GM12891 (cell line): Measurements from ENCODE around the gene CAMTA1.

Source experiments
- DNase-seq: peaks from one replicate; pipeline ENCODE4 v3.0.0; 2011; ENCODE audit warnings: low spot score; ENCODE audit not compliant: insufficient read length
- FAIRE-seq: peaks from 2 replicates; lab custom pipeline; 2011; peaks lifted over from hg19 to GRCh38; lab: Jason Lieb, UNC
- PAX5 ChIP-seq: IDR thresholded peaks from 2 replicates; pipeline ENCODE4 v1.6.1; 2011; ENCODE audit warnings: low read length, moderate library complexity, mild to moderate bottlenecking; ENCODE audit not compliant: insufficient read depth, severe bottlenecking
- POLR2A ChIP-seq: IDR thresholded peaks from 2 replicates; pipeline ENCODE4 v1.6.1; 2011; ENCODE audit warnings: low read depth, low read length, control low read depth
- POLR2AphosphoS5 ChIP-seq: IDR thresholded peaks from 2 replicates; pipeline ENCODE4 v1.6.1; 2011; ENCODE audit warnings: low read depth, low read length, control low read depth
- POU2F2 ChIP-seq: IDR thresholded peaks from 2 replicates; pipeline ENCODE4 v1.6.1; 2011; ENCODE audit warnings: low read depth, mild to moderate bottlenecking, control low read depth, low read length, moderate library complexity
- SPI1 ChIP-seq: IDR thresholded peaks from 2 replicates; pipeline ENCODE4 v1.6.1; 2011; ENCODE audit warnings: low read depth, low read length, control low read depth
- TAF1 ChIP-seq: IDR thresholded peaks from 2 replicates; pipeline ENCODE4 v1.6.1; 2011; ENCODE audit warnings: low read depth, low read length, control low read depth

The CAMTA1 gene

GRCh38 chr1:7300893-7301663 lies 515.8 kb downstream of the CAMTA1 start:
- DNase-seq, result no peak
- TF ChIP-seq PAX5 (no peak), TAF1 (no peak), SPI1 (no peak), POLR2AphosphoS5 (no peak), POU2F2 (no peak), POLR2A (no peak)
- no peak for FAIRE-seq

- no peak for DNase-seq
- no peak for FAIRE-seq
- TF ChIP-seq SPI1 (no peak), PAX5 (no peak), POLR2A (no peak), POU2F2 (no peak), TAF1 (no peak), POLR2AphosphoS5 (no peak)
These were observed 516.4 kb downstream of the CAMTA1 start for GRCh38 chr1:7301664-7301981.

GRCh38 chr1:7302126-7302525 lies 516.9 kb downstream of the CAMTA1 start:
- DNase-seq (no peak), FAIRE-seq (no peak)
- TF ChIP-seq POU2F2, result no peak
- no peak for TF ChIP-seq TAF1
- no peak for TF ChIP-seq POLR2A
- TF ChIP-seq PAX5, result no peak
- TF ChIP-seq POLR2AphosphoS5, result no peak
- TF ChIP-seq SPI1, result no peak

GRCh38 chr1:7302873-7303272 lies 517.6 kb downstream of the CAMTA1 start:
- no peak for FAIRE-seq
- no peak for DNase-seq
- TF ChIP-seq POU2F2 (no peak), POLR2A (no peak), SPI1 (no peak), POLR2AphosphoS5 (no peak), PAX5 (no peak), TAF1 (no peak)

GRCh38 chr1:7303554-7304317 lies 518.5 kb downstream of the CAMTA1 start:
- no peak for DNase-seq
- FAIRE-seq, result no peak
- no peak for TF ChIP-seq POLR2A
- TF ChIP-seq PAX5, result no peak
- no peak for TF ChIP-seq POLR2AphosphoS5
- no peak for TF ChIP-seq POU2F2
- no peak for TF ChIP-seq TAF1
- no peak for TF ChIP-seq SPI1

- no peak for DNase-seq
- TF ChIP-seq POU2F2, result no peak
- no peak for TF ChIP-seq SPI1
- no peak for TF ChIP-seq POLR2AphosphoS5
- no peak for TF ChIP-seq TAF1
- no peak for FAIRE-seq
These were observed 527.9 kb downstream of the CAMTA1 start for GRCh38 chr1:7313081-7313546.

- DNase-seq (no peak), FAIRE-seq (no peak)
- no peak for TF ChIP-seq POU2F2
- no peak for TF ChIP-seq SPI1
- no peak for TF ChIP-seq POLR2A
- no peak for TF ChIP-seq TAF1
- TF ChIP-seq PAX5, result no peak
- no peak for TF ChIP-seq POLR2AphosphoS5
These were observed 528.6 kb downstream of the CAMTA1 start for GRCh38 chr1:7313826-7314225.

GRCh38 chr1:7315316-7315715 lies 530.1 kb downstream of the CAMTA1 start:
- DNase-seq (no peak), FAIRE-seq (no peak)
- TF ChIP-seq PAX5, result no peak

- FAIRE-seq (no peak), DNase-seq (no peak)
- no peak for TF ChIP-seq SPI1
- TF ChIP-seq TAF1, result no peak
- no peak for TF ChIP-seq POLR2A
- no peak for TF ChIP-seq PAX5
- TF ChIP-seq POU2F2, result no peak
- no peak for TF ChIP-seq POLR2AphosphoS5
These were observed 530.7 kb downstream of the CAMTA1 start for GRCh38 chr1:7315946-7316345.
